HG03108 (cell line): ENCODE results near the gene NEK6.

ENCODE experiments used
- ATAC-seq: cut with Tn5 transposase; IDR thresholded peaks from one replicate; pipeline ENCODE4 v1.9.1; 2021; ENCODE audit warnings: moderate library complexity; ENCODE audit not compliant: unreplicated experiment

NEK6 gene

GRCh38 chr9:124312290-124313265 is 54.8 kb downstream of the NEK6 start:
- no peak for ATAC-seq

DNA sequence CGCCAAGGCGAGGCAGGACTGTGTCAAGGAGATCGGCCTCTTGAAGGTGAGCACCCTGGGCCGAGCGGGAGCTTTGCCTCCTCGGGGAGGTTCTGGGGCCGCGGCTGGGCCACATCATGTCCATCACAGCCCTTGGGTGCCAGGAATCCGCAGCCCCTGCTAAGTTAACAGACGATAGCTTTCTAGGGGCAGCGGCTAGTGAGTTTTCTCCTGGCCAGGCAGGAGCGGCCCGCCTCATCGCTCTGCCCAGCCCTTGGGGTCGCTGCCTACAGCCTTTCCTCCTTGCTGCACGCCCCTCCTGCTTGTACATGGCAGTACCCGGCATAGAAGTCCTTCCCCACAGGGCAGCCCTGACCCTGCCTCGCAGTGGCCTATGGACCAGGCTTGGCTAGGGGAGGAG is 56.2 kb downstream of the NEK6 start:
- ATAC-seq: no peak

DNA sequence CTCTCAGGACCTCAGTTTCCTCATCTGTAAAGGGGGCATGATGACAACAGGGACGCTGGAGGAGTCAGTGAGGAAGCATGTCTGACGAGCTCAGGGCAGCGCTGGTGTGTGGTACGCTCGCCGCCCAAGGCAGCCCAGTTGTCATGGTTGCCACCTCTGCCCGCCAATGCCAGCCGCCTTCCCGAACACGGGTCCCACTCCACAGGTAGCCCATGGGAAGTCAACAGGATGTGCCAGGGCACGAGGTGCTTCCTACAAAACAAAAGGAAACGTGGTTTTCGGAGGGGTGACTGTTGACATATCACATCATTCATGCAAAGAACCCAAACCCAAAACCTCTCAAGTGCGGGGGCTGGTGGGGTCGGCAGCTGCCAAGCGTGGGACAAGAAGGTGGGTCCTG is 58.1 kb downstream of the NEK6 start:
- ATAC-seq: no peak

DNA sequence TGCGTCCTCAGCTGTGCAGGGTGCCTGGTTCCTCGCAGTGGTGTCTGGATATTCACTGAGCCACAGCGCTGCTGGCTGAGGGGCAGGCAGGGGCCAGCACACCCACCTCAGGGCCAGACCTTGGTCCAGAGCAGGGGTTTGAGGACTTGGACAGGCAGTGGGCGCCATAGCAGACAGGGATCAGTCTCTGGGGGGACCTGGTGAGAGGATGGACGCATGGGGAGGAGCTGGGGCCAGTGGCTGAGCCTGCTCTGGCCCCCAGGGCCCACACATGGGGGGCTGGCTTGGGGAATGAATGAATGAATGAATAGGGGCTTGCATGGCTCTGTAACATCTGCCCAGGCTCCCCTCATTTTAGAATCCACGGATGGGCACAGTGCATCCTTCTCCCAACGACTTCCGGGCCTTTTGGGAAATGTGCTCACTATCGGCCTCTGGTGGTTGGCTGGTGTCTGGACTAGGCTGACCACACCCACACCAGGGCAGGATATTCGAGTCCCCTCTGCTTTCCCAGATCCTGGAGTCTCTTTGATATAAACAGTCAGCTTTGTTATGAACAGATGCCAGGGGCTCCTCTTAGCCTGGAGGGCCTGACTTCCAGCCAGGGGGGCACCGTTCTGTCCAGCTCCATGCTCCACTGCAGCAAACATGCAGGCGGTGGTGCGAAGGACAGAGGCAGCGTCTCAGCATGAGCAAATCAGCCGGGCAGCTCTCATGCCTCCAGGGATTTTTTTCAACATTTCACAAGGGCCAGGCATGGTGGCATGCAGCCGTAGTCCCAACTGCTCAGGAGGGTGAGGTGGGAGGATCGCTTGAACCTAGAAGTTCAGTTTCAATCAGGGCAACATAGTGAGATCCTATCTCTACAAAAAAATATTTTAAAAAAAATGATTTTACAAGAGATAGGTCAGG is 62.6 kb downstream of the NEK6 start:
- ATAC-seq: no peak

DNA sequence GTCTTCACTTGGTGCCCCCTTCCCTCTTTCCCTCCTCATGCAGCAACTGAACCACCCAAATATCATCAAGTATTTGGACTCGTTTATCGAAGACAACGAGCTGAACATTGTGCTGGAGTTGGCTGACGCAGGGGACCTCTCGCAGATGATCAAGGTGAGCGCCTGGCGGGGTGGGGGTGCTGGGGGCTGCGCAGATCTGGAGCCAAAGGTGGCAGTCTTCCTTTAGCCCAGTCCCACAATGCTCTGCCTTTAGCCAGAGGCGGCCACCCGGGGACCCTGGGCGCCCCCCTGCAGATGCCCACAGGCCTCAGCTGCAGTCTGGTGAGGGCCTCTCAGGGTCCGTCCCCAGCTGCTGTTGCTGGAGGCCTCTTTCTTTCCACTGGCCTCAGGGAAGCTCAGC is 63.7 kb downstream of the NEK6 start:
- ATAC-seq: no peak

GRCh38 chr9:124321935-124322334 is 64.2 kb downstream of the NEK6 start:
- ATAC-seq: no peak

- ATAC-seq: no peak
These were observed 65.1 kb downstream of the NEK6 start for GRCh38 chr9:124322618-124323432.

- no peak for ATAC-seq
These were observed 66.2 kb downstream of the NEK6 start for GRCh38 chr9:124323904-124324303.

DNA sequence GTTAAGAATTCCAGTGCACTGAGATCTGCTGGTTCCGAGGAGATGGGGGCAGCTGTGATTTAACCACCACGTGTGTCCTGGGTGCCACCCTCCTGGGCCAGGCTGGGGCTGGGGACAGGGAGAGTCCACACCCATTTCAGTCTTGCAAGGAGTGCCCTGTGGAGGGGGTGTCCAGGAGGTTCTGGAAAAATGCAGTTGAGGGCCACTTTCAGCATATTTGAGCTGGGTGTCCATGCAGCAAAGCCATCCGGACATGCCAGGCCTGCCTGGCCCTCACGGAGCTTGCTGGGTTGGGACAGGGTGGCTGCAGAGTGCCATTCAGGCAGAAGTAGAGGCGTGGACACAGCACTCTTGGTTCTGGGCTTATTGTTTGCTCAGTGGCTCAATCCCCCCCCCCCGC is 68.1 kb downstream of the NEK6 start:
- no peak for ATAC-seq

DNA sequence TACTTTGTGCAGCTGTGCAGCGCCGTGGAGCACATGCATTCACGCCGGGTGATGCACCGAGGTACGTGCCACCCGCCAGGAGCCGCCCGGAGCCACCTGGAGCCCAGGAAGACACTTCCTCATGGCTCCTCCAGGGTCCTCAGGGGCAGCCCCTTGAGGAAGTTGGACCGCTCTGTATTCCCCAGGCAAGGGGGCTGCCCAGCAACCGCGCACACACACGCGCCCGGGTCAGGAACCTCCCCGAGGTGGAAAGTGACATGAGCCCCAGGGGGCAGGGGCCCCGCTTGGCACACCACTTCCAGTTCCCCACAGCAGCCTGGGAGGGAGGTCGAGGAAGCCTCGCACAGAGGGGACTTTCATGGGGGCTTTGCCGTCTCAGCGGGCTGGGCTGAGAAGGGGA is 68.6 kb downstream of the NEK6 start:
- no peak for ATAC-seq

DNA sequence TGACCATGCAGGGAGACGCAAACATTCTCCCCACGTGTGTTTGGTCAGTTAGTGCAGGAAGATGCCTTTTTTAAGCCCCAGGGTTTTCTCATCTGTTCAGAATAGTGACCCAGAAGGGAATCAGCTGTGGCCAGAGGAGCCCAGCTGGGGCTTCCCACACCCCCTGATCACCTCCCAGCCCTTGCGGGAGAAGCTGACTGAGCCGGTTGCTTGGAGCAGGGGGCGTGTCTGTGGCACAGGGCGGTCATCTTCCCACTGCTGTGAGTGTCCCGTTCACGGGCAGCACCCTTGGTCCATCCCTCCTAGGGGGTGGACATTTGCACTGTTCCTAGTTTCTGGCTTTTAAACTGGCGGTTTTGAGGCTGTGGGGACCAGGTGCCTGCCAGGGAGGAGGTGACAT is 69.7 kb downstream of the NEK6 start:
- ATAC-seq: no peak

DNA sequence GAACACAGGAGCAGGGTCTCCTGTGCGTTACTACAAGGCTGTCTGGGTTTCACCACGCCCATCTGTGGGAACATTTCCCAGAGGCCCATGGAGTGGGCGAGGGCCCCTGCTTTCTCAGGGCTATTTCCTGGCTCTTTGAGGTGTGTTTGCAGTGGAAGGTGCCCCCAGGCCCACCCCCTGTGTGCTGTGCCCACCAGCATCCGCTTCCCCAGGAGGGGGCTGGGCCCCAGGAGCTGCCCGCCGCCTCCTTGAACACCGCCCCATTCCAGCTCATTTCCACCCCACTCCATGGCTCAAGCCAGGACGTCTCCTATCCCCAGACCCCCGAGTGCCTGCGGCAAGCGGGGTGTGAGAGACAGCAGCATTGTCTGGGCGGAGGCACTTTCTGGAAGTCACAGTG is 70.5 kb downstream of the NEK6 start:
- no peak for ATAC-seq

DNA sequence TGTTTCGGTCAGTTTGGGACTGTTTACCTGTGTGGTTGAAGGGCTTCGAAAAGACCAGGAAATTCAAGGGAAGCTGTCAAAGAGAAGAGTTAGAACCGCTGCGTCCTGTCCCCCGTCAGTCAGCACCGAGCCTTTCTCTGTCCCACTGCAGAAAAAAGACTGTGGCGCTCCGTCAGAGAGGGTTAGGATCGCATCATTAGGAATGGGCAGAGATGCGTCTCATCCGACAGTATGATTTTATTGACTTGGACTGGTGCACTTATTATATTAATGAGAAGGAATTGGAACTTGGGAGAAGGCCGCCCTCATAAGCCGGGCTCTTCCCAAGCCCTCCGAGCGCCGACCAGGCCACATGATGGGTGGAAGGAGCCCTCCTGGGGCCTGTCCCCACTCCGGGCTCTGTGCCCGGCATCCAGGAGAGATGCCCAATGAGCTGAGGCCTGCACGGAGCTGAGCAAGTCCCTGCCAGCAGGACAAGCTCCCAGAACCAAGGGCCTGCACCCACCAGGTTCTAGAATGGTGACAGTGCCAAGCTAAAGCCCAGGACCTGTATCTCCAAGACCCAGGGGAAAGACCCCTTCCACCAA is 71.5 kb downstream of the NEK6 start:
- ATAC-seq: no peak

- ATAC-seq: no peak
These were observed 72.4 kb downstream of the NEK6 start for GRCh38 chr9:124330011-124330697.

DNA sequence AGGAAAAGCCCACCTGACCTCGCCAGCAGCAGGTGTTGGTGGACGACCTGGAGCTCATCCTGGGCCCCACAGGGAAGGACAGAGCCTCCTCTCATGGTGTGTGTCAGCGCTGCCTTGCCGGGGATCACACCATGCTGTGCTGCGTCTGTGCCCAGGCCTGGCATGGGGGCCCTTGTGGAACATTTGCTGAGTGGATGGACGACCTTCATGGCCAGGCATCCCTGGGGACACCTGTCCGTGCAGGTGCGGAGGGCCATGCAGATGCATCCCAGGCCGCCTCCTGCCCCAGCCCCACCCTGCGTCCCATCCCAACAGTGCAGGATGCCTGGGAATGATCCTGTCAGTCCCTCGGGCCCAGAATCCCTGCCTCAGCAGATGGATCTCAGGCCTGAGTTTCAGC is 73.8 kb downstream of the NEK6 start:
- no peak for ATAC-seq

GRCh38 chr9:124332361-124333202 is 74.8 kb downstream of the NEK6 start:
- ATAC-seq: no peak

DNA sequence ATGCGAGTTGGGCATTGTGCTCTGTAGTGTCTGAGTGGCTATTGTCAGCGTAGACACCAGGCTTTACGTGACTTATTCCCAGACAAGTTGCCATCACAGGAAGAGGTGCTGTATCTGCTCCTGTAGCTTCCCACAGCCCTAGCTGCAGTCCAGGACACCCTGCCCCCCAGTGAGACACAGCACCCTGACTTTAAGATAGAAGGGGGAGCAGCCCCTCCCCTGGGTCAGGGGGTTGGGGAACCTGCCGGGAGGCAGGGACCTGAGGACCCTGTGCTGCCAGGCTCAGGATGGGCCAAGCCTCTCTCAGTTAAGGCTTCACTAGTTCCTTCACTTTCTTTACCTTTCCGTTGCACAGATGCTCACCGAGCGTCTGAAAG is 75.4 kb downstream of the NEK6 start:
- no peak for ATAC-seq

GRCh38 chr9:124334568-124335319 is 77.0 kb downstream of the NEK6 start:
- ATAC-seq: no peak
